Measurements from ENCODE around the gene NFAM1. TPM values are rescaled to one million over a fixed set of nuclear protein-coding genes. Genes with fewer than 3 reads are reported as not detected.

The NFAM1 gene
- polyA plus RNA-seq, 3 donors = 0.72 to 0.96 (median 0.75) TPM

- DNase-seq (ENCODE audit: low read depth in 3 of 3, low spot score in 2 of 3) = no peak
These were observed 44.6 kb downstream of the NFAM1 start for GRCh38 chr22:42387631-42388030.

- DNase-seq (ENCODE audit: low read depth in 3 of 3, low spot score in 2 of 3) = no peak
These were observed 46.5 kb downstream of the NFAM1 start for GRCh38 chr22:42385696-42386095.

GRCh38 chr22:42384506-42384905, 47.7 kb downstream of the NFAM1 start:
- DNase-seq (ENCODE audit: low read depth in 3 of 3, low spot score in 2 of 3) = no peak

DNA sequence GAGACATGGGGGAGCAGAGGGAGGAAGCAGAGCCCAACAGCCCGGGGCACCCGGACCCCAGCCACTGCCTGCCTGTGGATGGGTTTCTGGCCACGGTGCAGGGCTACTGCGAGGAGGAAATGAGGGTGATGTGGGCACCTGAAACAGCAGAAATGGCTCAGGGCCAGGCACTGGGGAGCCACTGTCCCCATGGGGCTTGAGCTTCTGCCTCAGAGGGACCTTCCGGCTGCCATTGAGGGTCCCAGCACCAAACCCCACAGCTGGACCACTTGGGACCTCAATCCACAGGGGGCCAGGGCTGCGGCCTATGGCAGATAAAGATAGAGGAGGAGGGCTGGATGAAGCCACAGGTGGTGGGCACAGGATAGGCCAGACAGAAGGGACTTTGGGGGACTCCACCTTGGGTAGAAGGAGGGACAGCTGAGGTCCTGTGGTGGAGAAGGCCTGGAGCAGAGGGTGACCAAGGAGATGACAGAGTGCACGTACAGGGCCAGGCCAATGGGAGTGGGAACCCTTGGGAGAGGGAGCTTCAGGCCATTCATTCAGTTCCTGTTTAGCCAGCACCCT, 48.3 kb downstream of the NFAM1 start:
- no peak for DNase-seq (ENCODE audit: low read depth in 3 of 3, low spot score in 2 of 3)

GRCh38 chr22:42383287-42383686, 48.9 kb downstream of the NFAM1 start:
- no peak for DNase-seq (ENCODE audit: low read depth in 3 of 3, low spot score in 2 of 3)

DNA sequence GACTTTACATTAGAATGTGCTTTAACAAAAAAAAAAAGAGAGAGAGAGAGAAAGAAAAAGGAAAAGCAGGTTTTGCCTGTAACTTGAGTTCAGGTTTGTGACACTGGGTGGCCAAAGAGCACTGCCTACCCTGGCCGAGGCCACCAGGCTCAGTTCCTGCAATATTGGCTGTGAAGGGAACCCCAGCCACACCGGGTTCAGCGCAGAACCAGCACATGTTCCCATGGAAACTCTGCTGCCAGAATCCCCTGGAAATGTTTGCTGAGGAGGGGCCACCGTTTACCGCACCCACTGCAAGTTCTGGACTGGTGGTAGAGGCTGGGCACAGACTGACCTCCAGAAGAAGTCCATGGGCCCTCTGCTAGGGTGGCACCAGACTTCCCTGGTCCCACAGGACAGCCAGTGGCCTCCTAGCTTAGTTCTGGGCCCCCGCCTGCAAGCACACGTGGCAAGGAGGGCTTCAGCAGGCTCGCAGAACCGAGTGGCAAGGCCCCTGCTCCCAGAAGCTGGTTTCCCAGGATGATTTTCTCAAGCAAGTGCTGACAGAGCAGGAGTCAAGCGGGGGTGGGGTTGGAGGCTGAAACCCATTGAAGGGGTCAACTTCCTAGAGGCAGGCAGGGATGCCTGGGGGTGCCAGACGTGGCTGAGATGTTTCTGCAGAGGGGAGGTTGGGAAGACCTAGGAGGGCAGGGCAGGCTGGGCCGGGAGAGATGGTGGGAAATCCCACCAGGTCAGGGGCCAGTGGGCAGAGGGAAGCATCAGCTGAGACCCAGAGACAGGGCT, 51.2 kb downstream of the NFAM1 start:
- DNase-seq (ENCODE audit: low read depth in 3 of 3, low spot score in 2 of 3) = no peak

DNA sequence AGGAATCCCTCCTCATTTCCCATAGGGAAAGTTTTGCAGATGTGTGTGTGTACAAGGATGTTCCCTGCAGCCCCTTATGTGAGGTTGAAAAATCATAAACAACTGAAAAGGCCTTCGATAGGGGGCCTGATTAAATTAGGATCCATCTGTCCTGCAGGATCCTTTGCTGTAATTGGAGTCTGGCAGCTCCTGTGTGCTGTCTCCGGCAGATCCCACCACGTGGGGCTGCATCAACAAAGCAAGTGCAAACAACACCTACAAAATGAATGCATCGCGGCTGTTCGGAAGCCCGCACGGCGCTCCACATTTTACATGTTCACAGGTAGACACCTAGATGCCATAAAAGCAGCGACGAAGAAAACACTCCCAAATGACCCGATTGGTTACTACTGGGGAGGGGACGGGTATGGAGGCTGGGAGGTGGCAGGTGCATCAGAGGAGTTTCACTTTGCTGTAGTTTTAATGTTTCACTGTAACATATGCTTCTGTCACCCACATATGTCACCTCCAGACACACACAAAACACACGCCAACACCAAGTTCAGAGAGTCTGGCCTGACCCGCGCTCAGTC, 52.2 kb downstream of the NFAM1 start:
- no peak for DNase-seq (ENCODE audit: low read depth in 3 of 3, low spot score in 2 of 3)

DNA sequence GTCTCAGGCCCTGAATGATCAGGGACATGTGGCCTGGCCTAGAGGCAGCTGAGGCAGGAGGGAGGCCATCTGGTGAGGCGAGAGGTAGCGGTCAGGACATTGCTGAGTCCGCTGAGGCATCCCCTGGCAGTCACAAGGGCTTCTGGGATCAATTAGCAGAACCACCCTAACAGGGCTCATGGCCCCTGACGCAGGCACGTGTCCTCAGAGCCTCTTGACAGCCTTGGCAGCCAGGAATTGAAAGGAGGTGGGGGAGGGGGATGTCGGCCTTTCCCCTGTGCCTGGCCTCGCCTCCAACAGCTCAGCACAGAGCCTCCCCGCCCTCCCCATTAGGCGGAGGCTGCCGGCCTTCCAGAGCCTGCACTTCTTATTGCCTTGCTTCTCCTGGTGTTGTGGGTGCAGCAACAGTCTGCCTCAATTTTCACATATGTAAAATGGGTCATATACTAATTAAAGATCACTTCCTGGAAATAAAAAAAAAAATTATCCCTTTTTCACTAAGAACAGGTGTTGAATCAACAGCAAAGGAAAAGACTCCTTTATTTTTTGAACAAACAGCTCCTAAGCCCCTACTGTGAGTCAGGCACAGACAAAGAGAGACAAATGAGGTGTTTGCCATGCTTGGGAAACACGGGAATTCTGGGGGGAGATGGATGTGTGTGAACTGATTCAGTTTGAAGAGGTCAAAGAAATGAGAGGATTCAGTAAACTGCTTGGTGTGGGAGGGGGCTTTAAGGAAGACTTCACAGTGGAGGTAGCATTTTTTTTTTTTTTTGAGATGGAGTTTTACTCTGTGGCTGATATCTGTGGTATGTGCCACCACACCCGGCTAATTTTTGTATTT, 55.3 kb downstream of the NFAM1 start:
- no peak for DNase-seq (ENCODE audit: low read depth in 3 of 3, low spot score in 2 of 3)

- no peak for DNase-seq (ENCODE audit: low read depth in 3 of 3, low spot score in 2 of 3)
These were observed 56.2 kb downstream of the NFAM1 start for GRCh38 chr22:42375982-42376381.

GRCh38 chr22:42372976-42373375, 59.2 kb downstream of the NFAM1 start:
- DNase-seq (ENCODE audit: low read depth in 3 of 3, low spot score in 2 of 3) = no peak

DNA sequence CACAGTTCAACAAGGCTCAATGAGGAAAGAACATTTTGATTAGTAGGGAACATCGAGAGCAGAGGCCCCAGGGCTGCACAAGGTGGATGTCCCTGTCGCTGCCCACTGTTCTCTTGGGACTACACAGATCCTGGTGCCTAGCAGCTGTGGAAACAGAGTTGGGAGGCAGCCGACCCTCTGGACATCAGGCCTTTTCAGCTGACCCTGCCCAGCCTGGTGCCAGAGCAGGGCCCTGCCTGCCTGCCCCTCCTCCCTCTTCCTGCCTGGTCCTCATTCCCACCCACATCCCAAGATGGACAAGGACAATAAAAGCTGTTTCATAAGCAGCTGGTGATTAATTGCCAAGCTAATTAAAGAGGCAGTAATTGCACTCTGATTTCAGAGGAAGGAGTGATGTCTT, 60.7 kb downstream of the NFAM1 start:
- no peak for DNase-seq (ENCODE audit: low read depth in 3 of 3, low spot score in 2 of 3)

DNA sequence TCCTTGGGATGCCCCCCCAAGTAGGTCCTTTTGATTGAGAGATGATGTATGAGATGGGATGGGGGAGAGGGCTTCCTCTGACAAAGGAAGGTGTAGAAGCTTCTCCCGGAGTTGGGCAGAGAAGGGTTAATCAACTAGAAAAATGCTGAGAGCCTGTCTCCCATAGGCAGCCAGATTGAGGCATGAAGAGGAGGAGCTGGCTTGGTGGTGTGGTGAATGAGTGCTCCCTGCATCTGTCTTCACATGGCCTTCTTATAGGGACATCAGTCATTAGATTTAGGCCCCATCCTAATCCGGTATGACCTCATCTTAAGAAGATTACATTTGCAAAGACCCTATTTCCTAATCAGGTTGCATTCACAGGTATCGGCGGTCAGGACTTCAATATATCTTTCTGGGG, 61.1 kb downstream of the NFAM1 start:
- DNase-seq (ENCODE audit: low read depth in 3 of 3, low spot score in 2 of 3) = no peak

DNA sequence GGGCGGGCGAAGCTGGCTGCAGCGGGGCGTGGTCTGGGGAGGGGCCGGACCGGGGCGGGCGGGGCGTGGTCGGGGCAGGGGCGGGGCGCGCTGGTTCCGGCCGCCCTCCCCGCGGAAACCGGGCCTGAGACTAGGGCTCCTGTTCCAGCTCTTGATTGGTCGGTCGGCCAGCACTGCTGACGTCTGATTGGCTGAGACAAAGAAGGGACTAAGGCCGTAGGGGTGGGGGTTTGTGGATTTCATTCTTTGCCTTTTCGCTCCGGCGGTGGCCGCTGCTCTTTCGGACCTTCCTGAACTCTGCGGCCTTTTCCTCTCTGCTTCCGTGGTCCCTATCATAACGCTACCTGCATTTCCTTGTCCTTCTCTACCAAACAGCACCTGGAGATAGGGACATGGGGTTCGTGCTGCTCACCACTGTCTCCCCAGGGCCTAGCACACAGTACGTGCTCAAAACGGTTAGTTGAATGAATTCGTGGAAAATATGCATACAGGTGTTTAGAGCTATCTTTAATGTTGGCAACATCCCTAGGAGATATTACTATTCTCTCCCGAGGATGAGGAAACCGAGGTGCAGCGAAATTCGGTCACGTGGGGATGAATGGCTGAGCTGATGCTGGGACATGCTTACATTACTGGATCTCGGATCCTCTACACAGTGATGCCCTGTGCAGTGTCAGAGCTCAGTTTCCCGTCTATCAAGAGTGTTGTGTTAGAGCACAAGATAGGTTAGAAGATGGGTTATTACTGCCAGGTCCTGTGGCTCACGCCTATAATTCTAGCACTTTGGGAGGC, 62.8 kb downstream of the NFAM1 start:
- peak in 2 of 3 donors; percentile 67 to 82 for DNase-seq (ENCODE audit: low read depth in 3 of 3, low spot score in 2 of 3)

GRCh38 chr22:42368379-42369249, 63.6 kb downstream of the NFAM1 start:
- DNase-seq (ENCODE audit: low read depth in 3 of 3, low spot score in 2 of 3) = no peak

DNA sequence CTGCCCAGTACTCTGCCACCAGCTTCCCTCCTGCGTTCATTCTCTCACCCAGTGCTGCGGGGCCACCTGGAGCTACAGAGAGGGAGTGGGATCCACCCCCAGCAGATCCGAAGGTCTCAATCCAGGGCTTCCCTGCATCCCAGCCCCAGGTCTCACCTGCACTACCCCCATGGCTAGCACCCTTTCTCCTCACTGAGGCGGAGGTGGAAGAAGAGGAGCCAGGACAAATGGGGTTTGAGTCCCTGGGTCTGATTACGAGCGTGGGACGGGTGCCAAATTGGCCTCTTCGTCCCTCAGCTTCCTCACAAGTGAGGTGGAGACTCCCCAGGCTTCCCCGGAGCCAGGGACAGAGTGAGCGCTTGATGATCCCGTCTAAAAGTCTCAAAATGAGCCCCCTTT, 64.2 kb downstream of the NFAM1 start:
- DNase-seq (ENCODE audit: low read depth in 3 of 3, low spot score in 2 of 3) = no peak

- DNase-seq (ENCODE audit: low read depth in 3 of 3, low spot score in 2 of 3) = no peak
These were observed 65.2 kb downstream of the NFAM1 start for GRCh38 chr22:42366806-42367581.

- no peak for DNase-seq (ENCODE audit: low read depth in 3 of 3, low spot score in 2 of 3)
These were observed 66.1 kb downstream of the NFAM1 start for GRCh38 chr22:42365942-42366695.

Measured in right renal cortex interstitium (tissue), 3 donors.